Measurements from ENCODE around the gene MCM10. TPM values are rescaled to one million over a fixed set of nuclear protein-coding genes. Genes with fewer than 3 reads are reported as not detected.
A peak's percentile ranks its signal among the peaks of the same experiment; 100 is the strongest.

The MCM10 gene
- total and polyA plus RNA-seq, 2 donors from 2014 or later, result 0.50 TPM; not detected in 1

GRCh38 chr10:13257621-13258140 is 96.3 kb downstream of the MCM10 start:
- no peaks in the 10 kb centered on the region for H3K27me3 ChIP-seq (ENCODE audit: control insufficient read depth, insufficient read depth, low read length)
- no peaks in the 10 kb centered on the region for H3K4me1 ChIP-seq (ENCODE audit: control insufficient read depth in 2 of 3, insufficient read depth in 2 of 3, low read depth in 1 of 3, low read length in 3 of 3)
- no peaks in the 10 kb centered on the region for H3K36me3 ChIP-seq (ENCODE audit: control insufficient read depth in 2 of 3, insufficient read depth in 3 of 3, low read length in 3 of 3)
- no peak overlapping the region for H3K9ac ChIP-seq (ENCODE audit: low read length in 3 of 3)
- intact Hi-C loops (cut with DNase I), result no loop called here
- no peak overlapping the region for H3K27ac ChIP-seq (ENCODE audit: low read depth in 2 of 2, low read length in 2 of 2)
- peak in 2 of 5 donors; percentile 36 to 58 for DNase-seq
- H3K9me3 ChIP-seq (ENCODE audit: control insufficient read depth in 2 of 3, insufficient read depth in 1 of 3, low read length in 3 of 3), result no peaks in the 10 kb centered on the region
- H3K4me3 ChIP-seq (ENCODE audit: low read length in 3 of 3), result no peak overlapping the region
- FAIRE-seq, result no peak
- TF ChIP-seq, protein P1, sequence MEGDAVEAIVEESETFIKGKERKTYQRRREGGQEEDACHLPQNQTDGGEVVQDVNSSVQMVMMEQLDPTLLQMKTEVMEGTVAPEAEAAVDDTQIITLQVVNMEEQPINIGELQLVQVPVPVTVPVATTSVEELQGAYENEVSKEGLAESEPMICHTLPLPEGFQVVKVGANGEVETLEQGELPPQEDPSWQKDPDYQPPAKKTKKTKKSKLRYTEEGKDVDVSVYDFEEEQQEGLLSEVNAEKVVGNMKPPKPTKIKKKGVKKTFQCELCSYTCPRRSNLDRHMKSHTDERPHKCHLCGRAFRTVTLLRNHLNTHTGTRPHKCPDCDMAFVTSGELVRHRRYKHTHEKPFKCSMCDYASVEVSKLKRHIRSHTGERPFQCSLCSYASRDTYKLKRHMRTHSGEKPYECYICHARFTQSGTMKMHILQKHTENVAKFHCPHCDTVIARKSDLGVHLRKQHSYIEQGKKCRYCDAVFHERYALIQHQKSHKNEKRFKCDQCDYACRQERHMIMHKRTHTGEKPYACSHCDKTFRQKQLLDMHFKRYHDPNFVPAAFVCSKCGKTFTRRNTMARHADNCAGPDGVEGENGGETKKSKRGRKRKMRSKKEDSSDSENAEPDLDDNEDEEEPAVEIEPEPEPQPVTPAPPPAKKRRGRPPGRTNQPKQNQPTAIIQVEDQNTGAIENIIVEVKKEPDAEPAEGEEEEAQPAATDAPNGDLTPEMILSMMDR (IDR thresholded peaks at IDR 0.05; ENCODE audit: borderline replicate concordance, extremely low read depth, insufficient read depth), result no peak

Other genes with a start within 250 kb of the MCM10 start
- gene CCDC3, start 159.8 kb upstream of the MCM10 start, total RNA-seq, result 33.5 TPM
- gene CCDC3, start 159.8 kb upstream of the MCM10 start, polyA plus RNA-seq (ENCODE audit: insufficient read depth, low read depth, low replicate concordance), result 9.7 TPM
- 55.0 TPM for gene OPTN, start 61.4 kb upstream of the MCM10 start, total RNA-seq
- gene OPTN, start 61.4 kb upstream of the MCM10 start, polyA plus RNA-seq (ENCODE audit: insufficient read depth, low read depth, low replicate concordance), result 76.9 TPM
- gene UCMA, start 72.8 kb downstream of the MCM10 start, total RNA-seq, result not detected
- gene UCMA, start 72.8 kb downstream of the MCM10 start, polyA plus RNA-seq (ENCODE audit: insufficient read depth, low read depth, low replicate concordance), result not detected
- 45.8 TPM for gene PHYH, start 138.5 kb downstream of the MCM10 start, total RNA-seq
- gene PHYH, start 138.5 kb downstream of the MCM10 start, polyA plus RNA-seq (ENCODE audit: insufficient read depth, low read depth, low replicate concordance), result 166 TPM
- gene SEPHS1, start 186.7 kb downstream of the MCM10 start, total RNA-seq, result 53.5 TPM
- gene SEPHS1, start 186.7 kb downstream of the MCM10 start, polyA plus RNA-seq (ENCODE audit: insufficient read depth, low read depth, low replicate concordance), result 48.8 TPM